Skeletal muscle satellite cell (primary cell): ENCODE results near the gene GALNT18.
"Not testable (repeated sequence)": the region's sequence is repeated elsewhere in the genome, so short reads cannot be mapped to it uniquely, and the experiment has no call there.

Source experiments
- H3K27me3 ChIP-seq: 2 replicates; pipeline ENCODE4 v1.7.0; 2013; ENCODE audit warnings: low read length; ENCODE audit not compliant: control insufficient read depth, insufficient read depth
- H3K36me3 ChIP-seq: 2 replicates; pipeline ENCODE4 v1.7.0; 2013; ENCODE audit warnings: mild to moderate bottlenecking, control low read depth, low read length; ENCODE audit not compliant: insufficient read depth
- H3K4me1 ChIP-seq: 2 replicates; pipeline ENCODE4 v1.7.0; 2013; ENCODE audit warnings: low read length; ENCODE audit not compliant: control insufficient read depth, insufficient read depth
- H3K4me2 ChIP-seq: 2 replicates; pipeline ENCODE4 v1.7.0; 2013; ENCODE audit warnings: mild to moderate bottlenecking, low read length
- H3K4me3 ChIP-seq: 2 replicates; pipeline ENCODE4 v1.7.0; 2013; ENCODE audit warnings: low read length
- H3K9ac ChIP-seq: 2 replicates; pipeline ENCODE4 v1.7.0; 2013; ENCODE audit warnings: mild to moderate bottlenecking, low read depth, low read length, moderate library complexity
- H3K9me3 ChIP-seq: replicated peaks from 2 replicates; pipeline ENCODE4 v1.7.0; 2013; ENCODE audit warnings: mild to moderate bottlenecking, control low read depth, low read length

The GALNT18 gene

DNA sequence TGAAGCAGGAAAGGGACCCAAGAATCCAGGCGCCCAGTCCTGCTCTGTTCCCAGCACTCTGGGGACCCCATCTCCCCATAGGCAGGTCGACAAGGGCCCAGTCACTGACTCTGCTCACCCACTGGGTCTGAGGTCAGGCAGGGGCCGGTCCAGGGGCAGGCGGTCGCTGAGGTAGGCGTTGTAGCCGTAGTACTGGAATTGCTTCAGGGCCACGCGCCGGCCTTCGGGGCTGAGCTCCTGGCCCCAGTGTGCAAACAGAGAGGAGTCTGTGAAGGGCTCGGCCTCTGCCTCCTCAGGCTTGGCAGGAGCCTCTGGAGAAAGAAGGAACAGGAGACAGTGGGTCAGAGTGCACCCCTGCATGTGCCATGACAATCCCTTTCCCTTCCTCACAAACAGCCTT lies 173.2 kb downstream of the GALNT18 start:
- Histone ChIP-seq H3K36me3 (no peaks in the 10 kb centered on the region), H3K9ac (no peak overlapping the region), H3K9me3 (no peaks in the 10 kb centered on the region), H3K4me3 (no peak overlapping the region), H3K4me1 (peaks cover 7% of the 10 kb centered on the region), H3K27me3 (peaks cover 18% of the 10 kb centered on the region), H3K4me2 (no peak overlapping the region)

DNA sequence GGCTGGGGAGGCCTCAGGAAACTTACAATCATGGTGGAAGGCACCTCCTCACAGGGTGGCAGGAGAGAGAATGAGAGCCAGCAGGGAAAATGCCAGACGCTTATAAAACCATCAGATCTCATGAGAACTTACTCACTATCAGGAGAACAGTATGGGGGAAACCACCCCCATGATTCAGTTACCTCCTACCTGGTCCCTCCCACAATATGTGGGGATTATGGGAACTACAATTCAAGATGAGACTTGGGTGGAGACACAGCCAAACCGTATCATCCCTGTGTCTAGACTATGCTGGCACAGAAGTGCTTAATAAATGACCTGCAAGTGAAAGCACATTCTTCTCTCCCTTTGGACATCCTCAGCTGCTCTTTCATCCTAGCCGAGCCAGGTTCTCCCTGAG lies 174.2 kb downstream of the GALNT18 start:
- not testable (repeated sequence) for H3K9me3 ChIP-seq, H3K4me3 ChIP-seq, H3K4me2 ChIP-seq, H3K4me1 ChIP-seq, H3K36me3 ChIP-seq, H3K9ac ChIP-seq
- peaks cover 11% of the 10 kb centered on the region for H3K27me3 ChIP-seq

DNA sequence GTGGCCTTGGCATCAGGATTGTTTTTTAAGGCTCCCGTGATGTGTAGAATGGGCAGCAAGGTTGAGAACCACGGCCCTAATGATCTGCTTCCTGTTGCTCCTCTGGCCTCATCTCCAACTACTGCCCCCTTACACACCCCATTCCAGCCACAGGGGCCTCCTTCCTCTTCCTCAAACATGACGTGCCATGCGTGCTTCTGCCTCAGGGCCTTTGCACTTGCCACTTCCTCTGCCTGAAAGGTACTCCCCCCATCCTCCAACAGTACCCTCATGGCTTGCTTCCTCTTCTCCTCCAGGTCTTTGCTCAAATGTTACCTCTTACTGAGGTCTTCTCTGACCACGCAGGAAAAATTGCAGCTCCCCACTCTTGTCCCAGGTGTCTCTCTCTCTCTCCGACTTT lies 174.8 kb downstream of the GALNT18 start:
- H3K4me2 ChIP-seq: no peak overlapping the region

GRCh38 chr11:11446564-11446963 lies 175.2 kb downstream of the GALNT18 start:
- H3K36me3 ChIP-seq: no peaks in the 10 kb centered on the region
- no peak overlapping the region for H3K4me3 ChIP-seq
- H3K4me2 ChIP-seq: no peak overlapping the region
- peaks cover 11% of the 10 kb centered on the region for H3K27me3 ChIP-seq
- H3K4me1 ChIP-seq: peaks cover 7% of the 10 kb centered on the region
- H3K9ac ChIP-seq: no peak overlapping the region
- no peaks in the 10 kb centered on the region for H3K9me3 ChIP-seq

More for the DNA sequence above, 174.8 kb downstream of the GALNT18 start:
- Histone ChIP-seq H3K4me3 (no peak overlapping the region), H3K9me3 (no peaks in the 10 kb centered on the region), H3K9ac (no peak overlapping the region), H3K27me3 (peaks cover 11% of the 10 kb centered on the region), H3K4me1 (peaks cover 7% of the 10 kb centered on the region), H3K36me3 (no peaks in the 10 kb centered on the region)

DNA sequence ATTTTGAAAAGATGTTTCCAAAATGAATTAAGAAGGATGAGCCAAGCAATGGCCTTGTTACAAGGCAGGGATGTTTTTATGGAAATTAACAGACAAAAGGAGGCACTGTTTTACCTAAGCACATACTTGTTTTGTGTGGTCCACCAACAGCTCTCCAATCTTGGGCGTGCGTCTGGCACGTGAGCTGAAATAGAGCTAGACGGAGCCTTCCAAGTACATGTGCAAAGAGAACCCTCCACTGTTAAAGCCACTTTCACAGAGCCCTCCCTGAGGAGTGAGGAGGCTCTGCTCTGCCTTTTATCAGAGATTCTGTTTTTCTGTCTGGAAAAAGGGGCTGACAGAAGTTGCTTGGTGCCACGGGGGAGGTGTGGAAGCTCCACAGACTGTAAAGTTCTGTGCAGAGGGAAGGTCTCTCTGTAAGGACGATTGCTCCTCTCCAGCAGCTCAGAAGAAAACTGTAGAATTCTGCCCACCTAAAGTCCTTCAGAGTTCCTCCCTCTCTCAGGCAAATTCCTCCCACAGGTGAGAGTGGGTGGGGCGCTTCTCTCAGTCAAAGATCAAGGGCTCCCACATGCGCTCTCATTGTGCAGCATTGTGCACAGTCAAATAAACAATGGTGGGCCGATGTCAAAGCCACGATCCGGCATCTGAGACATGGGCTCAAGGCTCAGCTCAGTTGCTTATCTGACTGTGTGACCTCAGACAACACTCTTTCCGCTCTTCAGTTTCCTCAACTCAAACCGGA lies 176.2 kb downstream of the GALNT18 start:
- no peak overlapping the region for H3K4me2 ChIP-seq
- H3K36me3 ChIP-seq: no peaks in the 10 kb centered on the region
- peaks cover 11% of the 10 kb centered on the region for H3K27me3 ChIP-seq
- peaks cover 7% of the 10 kb centered on the region for H3K4me1 ChIP-seq
- H3K4me3 ChIP-seq: no peak overlapping the region
- no peaks in the 10 kb centered on the region for H3K9me3 ChIP-seq
- H3K9ac ChIP-seq: no peak overlapping the region

DNA sequence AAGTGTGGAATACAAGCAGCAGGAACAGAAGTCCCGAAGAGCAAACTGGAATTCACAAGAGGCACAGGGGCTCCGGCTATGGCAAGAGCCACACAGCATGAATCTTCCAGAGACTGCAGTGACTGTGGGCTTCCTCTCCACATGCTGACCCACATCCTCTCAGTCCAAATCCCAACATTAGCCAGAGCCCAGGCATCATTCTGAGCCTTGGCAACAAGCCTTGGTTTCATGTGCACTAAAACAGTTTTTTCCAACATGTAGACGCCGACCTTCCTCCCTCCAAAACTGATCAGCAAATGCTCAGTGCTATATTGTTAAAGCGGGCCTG lies 177.0 kb downstream of the GALNT18 start:
- H3K9me3 ChIP-seq: no peaks in the 10 kb centered on the region
- no peak overlapping the region for H3K4me2 ChIP-seq
- no peaks in the 10 kb centered on the region for H3K36me3 ChIP-seq
- no peak overlapping the region for H3K4me3 ChIP-seq
- H3K9ac ChIP-seq: no peak overlapping the region
- peaks cover 7% of the 10 kb centered on the region for H3K4me1 ChIP-seq
- H3K27me3 ChIP-seq: peaks cover 17% of the 10 kb centered on the region

GRCh38 chr11:11444027-11444803 lies 177.6 kb downstream of the GALNT18 start:
- Histone ChIP-seq H3K4me1 (peaks cover 7% of the 10 kb centered on the region), H3K27me3 (peaks cover 22% of the 10 kb centered on the region), H3K4me3 (no peak overlapping the region), H3K9me3 (no peaks in the 10 kb centered on the region), H3K36me3 (no peaks in the 10 kb centered on the region), H3K4me2 (no peak overlapping the region), H3K9ac (no peak overlapping the region)

GRCh38 chr11:11442791-11443190 lies 179.0 kb downstream of the GALNT18 start:
- peaks cover 28% of the 10 kb centered on the region for H3K27me3 ChIP-seq
- no peak overlapping the region for H3K4me2 ChIP-seq
- H3K4me1 ChIP-seq: peaks cover 7% of the 10 kb centered on the region
- no peaks in the 10 kb centered on the region for H3K9me3 ChIP-seq
- H3K4me3 ChIP-seq: no peak overlapping the region
- no peaks in the 10 kb centered on the region for H3K36me3 ChIP-seq
- no peak overlapping the region for H3K9ac ChIP-seq

- peaks cover 7% of the 10 kb centered on the region for H3K4me1 ChIP-seq
Measured at GRCh38 chr11:11441516-11441915, 180.3 kb downstream of the GALNT18 start.

GRCh38 chr11:11441091-11441490 lies 180.7 kb downstream of the GALNT18 start:
- H3K27me3 ChIP-seq: peaks cover 41% of the 10 kb centered on the region
- H3K9ac ChIP-seq: no peak overlapping the region
- H3K36me3 ChIP-seq: no peaks in the 10 kb centered on the region
- H3K4me2 ChIP-seq: no peak overlapping the region
- H3K9me3 ChIP-seq: no peaks in the 10 kb centered on the region
- peaks cover 7% of the 10 kb centered on the region for H3K4me1 ChIP-seq
- no peak overlapping the region for H3K4me3 ChIP-seq

More at GRCh38 chr11:11441516-11441915, 180.3 kb downstream of the GALNT18 start:
- Histone ChIP-seq H3K9me3 (no peaks in the 10 kb centered on the region), H3K36me3 (no peaks in the 10 kb centered on the region), H3K4me3 (no peak overlapping the region), H3K4me2 (no peak overlapping the region), H3K9ac (no peak overlapping the region), H3K27me3 (peaks cover 37% of the 10 kb centered on the region)

GRCh38 chr11:11440144-11440543 lies 181.7 kb downstream of the GALNT18 start:
- H3K36me3 ChIP-seq: no peaks in the 10 kb centered on the region
- no peak overlapping the region for H3K4me3 ChIP-seq
- no peak overlapping the region for H3K9ac ChIP-seq

GRCh38 chr11:11439591-11439990 lies 182.2 kb downstream of the GALNT18 start:
- no peaks in the 10 kb centered on the region for H3K36me3 ChIP-seq
- no peaks in the 10 kb centered on the region for H3K9me3 ChIP-seq
- H3K27me3 ChIP-seq: peaks cover 46% of the 10 kb centered on the region
- no peak overlapping the region for H3K9ac ChIP-seq
- H3K4me3 ChIP-seq: no peak overlapping the region
- no peak overlapping the region for H3K4me2 ChIP-seq
- H3K4me1 ChIP-seq: peaks cover 4% of the 10 kb centered on the region

More at GRCh38 chr11:11440144-11440543, 181.7 kb downstream of the GALNT18 start:
- peaks cover 7% of the 10 kb centered on the region for H3K4me1 ChIP-seq
- no peaks in the 10 kb centered on the region for H3K9me3 ChIP-seq
- H3K4me2 ChIP-seq: no peak overlapping the region
- H3K27me3 ChIP-seq: peaks cover 47% of the 10 kb centered on the region
